ENCODE data around the gene LRRD1.

- TF ChIP-seq GABPB1 (CRISPR knock-in tag; IDR thresholded peaks at IDR 0.05) (no peak), TEAD1 (CRISPR knock-in tag; IDR thresholded peaks at IDR 0.05) (no peak), CREB1 (CRISPR knock-in tag; IDR thresholded peaks at IDR 0.05) (no peak), FOXJ3 (CRISPR knock-in tag; IDR thresholded peaks at IDR 0.05; ENCODE audit: borderline replicate concordance) (no peak), CTCF (IDR thresholded peaks at IDR 0.05) (no peak), NFYB (CRISPR knock-in tag; conservative IDR thresholded peaks at IDR 0.05; ENCODE audit: low read depth) (no peak), RELA (CRISPR knock-in tag; IDR thresholded peaks at IDR 0.05; ENCODE audit: borderline replicate concordance) (no peak)
These were observed 37.8 kb downstream of the LRRD1 start for GRCh38 chr7:92141161-92141560.
